Fibroblast of upper back skin (primary cell): Measurements from ENCODE around the gene SEZ6L.
A peak's percentile ranks its signal among the peaks of the same experiment; 100 is the strongest.

ENCODE experiments used
- DNase-seq: peaks from one replicate; pipeline ENCODE4 v3.0.0-alpha.2; 2013

The SEZ6L gene

DNA sequence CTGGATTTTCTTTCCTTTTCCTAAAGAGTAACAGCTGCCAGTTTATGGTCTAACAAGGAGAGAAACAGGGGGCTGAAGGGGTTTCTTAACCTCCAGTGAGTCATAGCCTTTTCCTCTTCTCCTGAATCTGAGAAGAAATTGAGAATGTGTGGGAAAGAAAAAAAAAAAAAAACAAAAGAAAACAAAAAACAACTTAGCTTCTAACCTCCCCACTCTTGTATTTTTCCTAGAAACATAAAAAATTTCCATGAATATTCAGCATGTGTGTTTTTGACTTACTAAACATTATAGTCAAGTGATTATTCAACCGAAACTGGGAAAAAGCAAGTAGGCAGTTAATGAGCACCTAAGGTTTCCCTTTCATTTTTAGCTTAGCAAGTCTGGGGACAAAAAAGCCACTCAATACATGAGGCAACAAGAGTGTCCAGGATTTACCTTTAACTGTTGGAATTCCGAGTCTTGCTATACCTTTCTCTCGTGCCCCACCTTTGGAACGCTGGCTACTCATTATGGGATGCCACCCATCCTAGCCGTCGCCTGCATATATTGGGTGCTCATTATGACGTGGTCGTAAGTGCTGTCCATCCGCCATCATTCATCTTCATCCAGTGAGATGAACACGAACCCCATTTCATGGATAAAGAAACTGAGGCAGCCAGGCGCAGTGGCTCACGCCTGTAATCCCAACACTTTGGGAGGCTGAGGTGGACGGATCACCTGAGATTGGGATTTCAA lies 262.2 kb downstream of the SEZ6L start:
- DNase-seq, result peak; percentile 29

GRCh38 chr22:26432619-26433311 lies 263.5 kb downstream of the SEZ6L start:
- no peak for DNase-seq
